GM18861 (cell line): ENCODE results near the gene CBX3.
"Not testable (repeated sequence)": the region's sequence is repeated elsewhere in the genome, so short reads cannot be mapped to it uniquely, and the experiment has no call there.

Experiments used
- ATAC-seq: cut with Tn5 transposase; IDR thresholded peaks from one replicate; pipeline ENCODE4 v1.9.1; 2021; ENCODE audit not compliant: unreplicated experiment

The CBX3 gene

DNA sequence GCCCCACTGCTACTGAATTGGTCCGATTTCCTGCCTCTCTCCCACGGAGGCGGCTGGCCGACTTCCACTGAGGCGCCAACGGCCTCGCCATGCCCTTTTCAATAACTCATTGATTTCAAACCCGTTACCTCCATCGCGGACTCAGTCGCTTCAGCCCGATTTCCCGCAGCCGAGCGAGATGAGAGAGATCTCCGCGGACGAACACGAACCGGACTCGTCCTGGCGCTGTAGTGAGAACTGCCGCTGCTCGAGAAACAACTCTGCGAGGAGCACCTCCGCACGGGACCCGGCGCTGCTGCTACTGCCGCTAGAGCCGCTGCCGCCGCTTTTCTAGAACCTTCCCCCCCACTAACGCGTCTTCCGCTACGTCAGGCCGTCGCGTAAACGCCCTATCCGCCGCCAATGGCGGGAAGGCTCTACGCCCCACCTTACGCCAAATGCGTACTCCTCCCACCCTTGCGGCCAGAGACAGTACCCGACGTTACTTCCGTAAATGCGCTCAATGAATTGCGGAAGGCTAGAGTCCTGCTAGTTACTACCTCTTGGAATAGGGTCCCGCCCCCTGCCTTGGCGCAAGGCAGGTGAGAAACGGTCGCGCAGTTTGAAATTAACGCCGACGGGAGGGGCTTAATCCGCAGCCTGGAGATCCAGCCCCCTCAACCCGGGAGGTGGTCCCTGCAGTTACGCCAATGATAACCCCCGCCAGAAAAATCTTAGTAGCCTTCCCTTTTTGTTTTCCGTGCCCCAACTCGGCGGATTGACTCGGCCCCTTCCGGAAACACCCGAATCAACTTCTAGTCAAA is 900 bp upstream of the CBX3 start, which contains the start of gene HNRNPA2B1:
Gene HNRNPA2B1, minus strand, starts transcription at position 303 of the 803 bp plus-strand sequence. Its CDS starts 169 bp downstream, at position 134.
- ATAC-seq: peak; percentile 59

DNA sequence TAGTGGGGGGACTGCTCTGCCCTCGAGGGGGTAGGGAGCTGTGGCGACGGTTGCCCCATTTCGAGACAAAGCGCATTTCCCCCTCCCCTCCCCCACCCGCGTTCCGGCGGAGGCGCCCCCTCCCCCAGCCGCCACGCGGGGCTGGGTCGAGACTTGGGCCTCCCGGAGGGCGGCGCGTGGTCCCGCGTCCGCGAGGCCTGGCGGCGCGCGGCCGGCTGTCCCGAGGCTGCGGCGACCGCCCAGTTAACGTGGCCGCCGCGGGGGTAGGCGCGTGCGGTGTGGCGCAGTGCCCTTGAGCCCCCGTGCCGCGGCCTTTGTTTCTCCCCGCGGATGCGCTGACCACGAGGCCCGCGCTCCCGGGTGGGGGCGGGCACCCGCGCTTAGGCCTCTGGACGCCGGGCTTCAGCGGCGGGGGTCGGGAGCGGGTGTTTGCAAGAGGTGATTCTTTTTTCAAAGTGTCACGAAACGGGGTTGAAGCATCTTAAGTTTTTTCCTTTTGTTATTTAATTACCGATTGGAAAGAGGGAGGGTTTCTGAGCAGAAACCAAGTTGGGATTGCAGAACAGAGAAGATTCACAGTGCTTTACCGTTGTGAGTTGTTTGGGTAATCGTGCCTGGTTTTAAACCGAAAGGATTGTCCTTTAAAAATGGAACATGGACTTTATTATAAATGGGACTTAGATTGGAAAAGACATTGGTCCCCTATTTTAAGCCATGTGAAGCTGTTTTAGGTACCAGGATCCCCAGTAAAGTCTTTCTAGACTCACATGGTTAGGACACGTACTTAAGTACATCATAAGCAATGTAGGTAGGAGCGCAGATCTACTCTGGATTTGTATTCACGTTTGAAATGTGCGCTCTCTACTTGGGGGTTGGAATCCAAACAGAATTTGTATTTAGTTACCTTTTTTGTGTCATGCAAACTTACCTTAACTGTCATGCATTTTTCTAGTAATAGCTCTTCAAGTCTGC is 760 bp downstream of the CBX3 start:
- ATAC-seq: no peak

DNA sequence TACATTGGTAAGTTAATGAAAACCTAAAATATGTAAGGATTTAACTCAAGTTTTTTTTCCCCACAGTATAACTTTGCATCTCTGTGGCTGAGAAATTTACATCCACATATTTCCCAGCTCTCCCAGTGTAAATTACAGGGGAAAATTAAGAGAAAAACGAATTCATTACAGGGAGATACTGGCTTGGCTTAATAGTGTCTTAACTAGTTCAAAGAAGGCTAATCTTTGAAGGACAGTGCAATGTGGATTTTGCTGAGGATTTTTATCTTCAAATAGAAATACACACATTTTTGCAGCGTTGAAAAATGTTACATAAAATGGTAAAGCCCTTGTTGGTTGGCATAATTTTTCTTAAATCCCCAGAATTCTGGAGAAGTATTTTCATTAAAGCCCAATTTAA is 1.5 kb downstream of the CBX3 start:
- no peak for ATAC-seq

DNA sequence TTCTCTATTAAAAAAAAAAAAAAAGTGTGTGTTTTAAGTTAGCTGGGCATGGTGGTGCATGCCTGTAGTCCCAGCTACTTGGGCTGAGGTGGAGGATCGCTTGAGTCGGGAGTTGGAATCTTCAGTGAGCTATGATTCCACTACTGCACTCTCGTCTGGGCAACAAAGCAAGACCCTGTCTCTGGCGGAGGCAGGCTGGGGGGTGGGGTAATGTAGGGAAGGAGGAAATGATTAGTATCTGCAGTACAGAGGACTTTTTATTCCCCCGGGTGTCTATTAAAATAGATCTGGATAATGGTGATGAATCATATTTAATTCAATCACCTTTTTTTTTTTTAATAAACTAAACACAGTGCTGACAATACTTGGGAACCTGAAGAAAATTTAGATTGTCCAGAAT is 6.5 kb downstream of the CBX3 start:
- no peak for ATAC-seq

DNA sequence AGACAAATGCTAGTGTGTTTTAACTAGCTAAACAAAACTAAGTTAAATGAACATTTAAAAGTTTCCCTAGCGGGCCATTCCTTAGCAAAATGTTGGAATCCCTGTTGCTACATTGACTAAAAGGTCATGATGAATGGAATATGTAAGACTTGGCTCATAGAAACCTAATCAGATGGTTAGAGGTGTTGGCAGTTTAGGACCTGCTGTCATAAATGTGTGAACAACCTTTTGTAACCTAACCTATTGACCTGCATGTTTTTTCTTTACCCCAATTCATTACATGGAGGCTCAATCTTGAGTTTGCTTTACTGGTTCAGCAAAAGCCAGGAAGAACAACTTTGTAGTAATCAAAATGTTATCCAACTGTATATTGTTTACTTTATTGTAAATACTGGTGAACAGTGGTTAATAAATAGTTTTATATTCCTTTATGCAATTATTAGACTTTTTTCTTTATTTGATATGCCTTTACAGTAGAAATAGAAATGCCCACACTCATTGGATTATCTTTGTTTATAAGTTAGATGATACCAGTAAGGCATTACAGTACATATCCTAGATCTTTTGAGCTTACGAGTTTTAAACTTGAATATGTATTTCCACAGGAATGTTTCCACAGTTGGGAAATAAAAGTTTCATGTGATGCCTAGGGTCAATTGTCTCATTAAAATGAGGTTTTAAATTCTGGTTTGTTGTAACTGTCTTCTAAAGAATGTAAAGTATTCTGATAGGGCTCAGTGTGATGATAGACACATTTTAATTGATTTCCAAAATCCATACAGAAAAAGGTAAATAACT is 11.6 kb downstream of the CBX3 start:
- ATAC-seq: no peak

DNA sequence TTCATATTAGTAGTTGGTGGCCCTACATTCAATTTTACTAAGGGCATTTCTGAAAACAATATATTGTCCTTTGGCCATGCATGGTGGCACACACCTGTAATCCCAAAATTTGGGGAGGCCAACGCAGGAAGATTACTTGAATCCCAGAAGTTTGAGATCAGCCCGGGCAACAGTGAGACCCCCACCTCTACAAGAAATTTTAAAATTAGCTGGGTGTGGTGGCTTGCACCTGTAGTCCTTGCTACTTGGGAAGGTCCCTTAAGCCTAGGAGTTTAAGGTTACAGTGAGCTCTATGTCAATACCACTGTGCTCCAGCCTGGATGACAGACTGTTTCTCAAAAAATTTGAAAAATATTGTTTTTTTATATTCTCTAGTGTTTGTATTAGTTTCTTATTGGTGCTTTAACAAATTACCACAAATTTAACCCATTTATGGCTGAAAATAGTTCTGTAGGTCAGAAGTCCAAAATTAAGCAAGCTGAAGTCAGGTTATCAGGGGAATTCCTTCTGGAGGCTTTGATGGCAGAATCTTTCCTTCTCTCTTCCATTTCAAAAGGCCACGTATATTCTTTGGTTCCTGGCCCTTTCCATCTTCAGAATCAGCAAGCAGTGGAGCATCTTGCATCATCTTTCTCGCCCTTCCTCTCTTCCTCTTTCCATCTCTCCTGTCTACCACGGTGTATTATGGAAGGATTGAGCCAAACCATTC is 12.4 kb downstream of the CBX3 start:
- ATAC-seq: no peak

DNA sequence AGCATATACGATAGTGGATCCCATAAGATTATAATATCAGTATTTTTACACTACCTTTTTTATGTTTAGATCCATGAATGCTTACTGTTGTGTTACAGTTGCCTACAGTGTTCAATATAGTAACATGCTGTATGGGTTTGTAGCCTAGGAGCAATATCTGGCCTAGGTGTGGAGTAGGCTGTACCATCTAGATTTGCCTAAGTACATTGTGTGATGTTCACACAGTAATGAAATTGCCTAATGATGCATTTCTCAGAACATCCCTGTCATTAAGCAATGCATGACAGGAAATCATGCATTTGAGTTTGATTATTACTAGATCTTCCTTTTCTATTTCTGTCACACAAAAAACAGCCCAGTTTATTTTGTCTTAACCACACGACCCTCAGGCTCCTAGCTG is 14.5 kb downstream of the CBX3 start:
- no peak for ATAC-seq

DNA sequence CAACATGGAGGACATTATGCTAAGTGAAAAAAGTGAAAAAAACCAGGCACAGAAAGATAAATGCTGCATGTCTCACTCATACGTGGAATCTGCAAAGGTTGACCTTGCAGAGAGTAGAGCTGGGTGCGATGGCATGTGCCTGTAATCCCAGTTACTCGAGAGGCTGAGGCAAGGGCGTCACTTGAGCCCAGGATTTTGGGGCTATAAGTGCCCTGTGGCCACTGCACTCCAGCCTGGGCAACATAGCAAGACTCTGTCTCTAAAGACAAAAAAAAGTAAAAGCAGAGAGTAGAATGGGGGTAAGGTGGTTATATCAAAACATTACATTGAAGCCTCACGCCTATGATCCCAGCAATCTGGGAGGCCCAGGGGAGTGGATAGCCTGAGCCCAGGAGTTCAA is 22.8 kb downstream of the CBX3 start:
- no peak for ATAC-seq

DNA sequence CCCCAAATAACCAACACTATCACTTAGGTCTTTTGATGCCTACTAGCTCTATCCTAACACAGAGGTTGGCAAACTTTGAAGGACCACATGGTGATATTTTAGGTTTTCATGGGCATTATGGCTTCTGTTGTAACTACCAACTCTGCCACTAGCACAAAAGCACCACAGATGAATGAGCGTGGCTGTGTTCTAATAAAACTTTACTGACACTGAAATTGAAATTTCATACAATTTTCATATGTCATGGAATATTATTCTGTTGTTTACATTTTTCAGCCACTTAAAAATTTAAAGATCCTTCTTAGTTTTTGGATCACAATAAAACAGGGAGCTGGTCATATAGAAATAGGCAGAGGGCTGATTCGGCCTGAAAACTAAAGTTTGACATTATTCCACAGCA is 26.4 kb downstream of the CBX3 start:
- ATAC-seq: no peak

DNA sequence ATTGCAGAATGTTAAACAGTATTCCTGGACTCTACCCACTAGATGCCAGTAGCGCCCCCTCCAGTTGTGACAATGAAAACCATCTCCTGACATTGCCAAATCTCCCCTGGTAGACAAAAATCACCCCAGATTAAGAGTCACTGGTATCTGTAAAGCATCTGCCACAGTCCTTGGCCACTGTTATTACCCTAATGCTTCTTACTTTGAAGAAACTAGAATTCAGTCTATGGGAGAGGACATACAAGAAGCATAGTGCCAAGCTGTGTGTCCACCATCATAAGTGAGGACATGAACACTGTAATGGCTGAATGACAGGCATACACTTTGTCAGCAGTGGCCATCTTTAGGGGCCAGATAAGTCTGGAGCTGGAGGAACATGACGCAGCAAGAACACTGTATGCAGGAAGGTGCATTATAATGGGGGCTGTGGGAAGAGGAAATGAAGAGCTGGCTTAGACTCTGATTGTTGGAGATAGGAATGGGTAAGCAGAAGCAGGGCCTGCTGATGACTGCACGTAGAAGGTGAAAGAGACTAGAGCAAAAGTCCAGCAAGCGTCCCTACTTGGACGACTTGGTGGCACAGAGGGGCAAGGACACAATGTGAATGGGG is 32.5 kb downstream of the CBX3 start:
- ATAC-seq: no peak

DNA sequence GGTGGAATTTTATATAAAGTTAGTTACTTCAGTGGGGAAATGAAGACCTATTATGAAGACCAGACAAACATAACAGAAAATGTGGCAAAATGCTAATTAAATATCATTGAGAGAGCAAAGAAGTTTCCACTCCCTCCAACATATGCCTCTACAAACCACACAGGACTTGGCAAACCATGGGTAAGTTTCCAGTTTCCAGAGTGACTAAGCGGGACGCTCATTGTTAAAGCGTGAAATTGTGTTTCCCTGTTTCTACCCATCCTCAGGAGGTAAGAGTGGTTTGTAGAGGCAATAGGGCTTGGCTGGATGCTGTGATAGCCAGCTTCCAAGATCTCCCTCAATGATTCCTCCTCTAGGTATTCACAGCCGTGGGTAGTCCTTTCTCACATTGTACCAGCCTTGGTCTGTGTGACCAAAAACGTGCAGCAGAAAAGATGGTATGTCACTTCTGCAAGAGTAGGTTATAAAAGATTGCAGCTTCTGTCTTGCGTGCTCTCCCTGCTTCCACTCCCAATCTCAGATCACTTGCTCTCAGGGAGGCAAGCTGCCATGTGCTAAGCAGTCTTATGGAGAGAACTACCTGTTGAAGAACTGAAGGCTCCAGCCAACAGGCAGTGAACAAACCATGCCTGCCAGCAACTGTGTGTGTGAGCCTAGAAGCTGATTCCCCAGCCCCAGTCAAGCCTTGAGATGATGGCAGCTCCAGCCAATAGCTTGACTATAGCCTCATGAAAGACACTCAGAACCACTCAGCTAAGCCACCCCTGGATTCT is 35.7 kb downstream of the CBX3 start:
- ATAC-seq: no peak

DNA sequence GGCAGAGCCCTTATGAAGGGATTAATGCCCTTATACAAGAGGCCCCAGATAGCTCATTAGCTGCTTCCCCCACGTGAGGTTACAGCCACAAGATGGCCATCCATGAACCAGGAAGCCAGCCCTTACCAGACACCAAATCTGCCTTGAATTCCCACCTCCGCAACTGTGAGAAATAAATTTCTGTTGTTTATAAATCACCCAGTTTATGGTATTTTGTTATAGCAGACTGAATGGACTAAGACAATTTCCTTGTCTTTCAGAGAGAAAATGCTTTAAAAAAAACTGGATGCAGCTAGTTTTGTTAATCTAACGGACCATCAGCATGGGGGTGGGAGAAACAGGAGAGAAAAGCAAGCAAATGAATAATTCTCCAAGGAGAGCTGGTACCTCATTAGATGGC is 36.5 kb downstream of the CBX3 start:
- no peak for ATAC-seq

DNA sequence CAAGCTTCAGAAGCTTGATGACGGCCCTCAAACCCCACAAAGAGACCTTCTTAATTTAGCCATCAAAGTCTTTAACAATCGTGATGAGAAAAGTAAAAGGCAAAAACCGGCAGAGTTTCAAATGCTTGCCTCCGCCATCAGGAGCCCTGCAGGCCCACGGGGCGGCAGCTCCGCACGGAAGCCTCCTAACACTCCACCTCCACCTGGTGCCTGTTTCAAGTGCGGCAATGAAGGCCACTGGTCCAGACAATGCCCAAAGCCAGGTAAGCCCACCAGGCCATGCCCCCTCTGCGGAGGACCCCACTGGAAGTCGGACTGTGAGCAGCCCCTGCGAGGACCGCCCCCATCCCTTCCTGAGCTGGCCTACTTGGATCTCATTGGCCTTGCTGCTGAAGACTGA is 43.6 kb downstream of the CBX3 start:
- no peak for ATAC-seq

DNA sequence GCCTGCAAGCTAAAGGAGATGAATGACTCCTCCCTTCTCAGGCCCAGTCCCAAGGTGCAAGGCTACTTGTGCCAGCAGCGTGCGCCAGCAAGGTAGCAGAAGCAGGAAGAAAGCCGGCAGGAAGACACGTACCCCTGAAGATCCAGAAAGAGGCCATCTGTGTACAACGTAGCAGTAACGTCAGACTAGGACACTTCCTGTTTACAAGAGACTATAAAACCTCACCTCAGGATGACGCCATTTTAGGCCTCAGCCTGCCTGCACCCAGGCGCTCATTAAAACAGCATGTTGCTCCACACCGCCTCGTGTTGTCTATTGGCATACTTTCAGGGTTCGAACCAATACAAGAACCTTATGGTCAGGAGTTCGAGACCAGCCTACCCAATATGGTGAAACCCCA is 48.7 kb downstream of the CBX3 start:
- no peak for ATAC-seq

DNA sequence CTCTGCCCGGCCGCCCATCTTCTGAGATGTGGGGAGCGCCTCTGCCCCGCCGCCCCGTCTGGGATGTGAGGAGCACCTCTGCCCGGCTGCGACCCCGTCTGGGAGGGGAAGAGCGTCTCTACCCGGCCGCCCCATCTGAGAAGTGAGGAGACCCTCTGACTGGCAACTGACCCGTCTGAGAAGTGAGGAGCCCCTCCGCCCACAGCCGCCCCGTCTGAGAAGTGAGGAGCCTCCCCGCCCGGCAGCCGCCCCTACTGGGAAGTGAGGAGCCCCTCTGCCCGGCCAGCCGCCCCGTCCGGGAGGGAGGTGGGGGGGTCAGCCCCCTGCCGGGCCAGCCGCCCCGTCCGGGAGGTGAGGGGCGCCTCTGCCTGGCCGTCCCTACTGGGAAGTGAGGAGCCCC is 60.3 kb downstream of the CBX3 start:
- ATAC-seq: not testable (repeated sequence)
